Astrocyte of the spinal cord (primary cell): Measurements from ENCODE around the gene PLEKHO2.
"Not testable (repeated sequence)": the region's sequence is repeated elsewhere in the genome, so short reads cannot be mapped to it uniquely, and the experiment has no call there.

Experiments used
- DNase-seq: peaks from one replicate; pipeline ENCODE4 v3.0.0; 2011; ENCODE audit warnings: low read depth, low spot score
- H3K4me3 ChIP-seq: 2 replicates; pipeline ENCODE4 v1.5.1; 2011; ENCODE audit warnings: low read depth, mild to moderate bottlenecking, low read length, moderate library complexity
- in situ Hi-C: cut with HindIII; loops from 2 replicates; pipeline ENCODE4 v1.10.0; 2017; ENCODE audit warnings: low sequenced_read_pairs
- TF ChIP-seq, protein P1 (sequence below): IDR thresholded peaks from 2 replicates; pipeline ENCODE4 v1.5.1; 2012; ENCODE audit warnings: low read depth, mild to moderate bottlenecking, low read length, inconsistent platforms

The PLEKHO2 gene

DNA sequence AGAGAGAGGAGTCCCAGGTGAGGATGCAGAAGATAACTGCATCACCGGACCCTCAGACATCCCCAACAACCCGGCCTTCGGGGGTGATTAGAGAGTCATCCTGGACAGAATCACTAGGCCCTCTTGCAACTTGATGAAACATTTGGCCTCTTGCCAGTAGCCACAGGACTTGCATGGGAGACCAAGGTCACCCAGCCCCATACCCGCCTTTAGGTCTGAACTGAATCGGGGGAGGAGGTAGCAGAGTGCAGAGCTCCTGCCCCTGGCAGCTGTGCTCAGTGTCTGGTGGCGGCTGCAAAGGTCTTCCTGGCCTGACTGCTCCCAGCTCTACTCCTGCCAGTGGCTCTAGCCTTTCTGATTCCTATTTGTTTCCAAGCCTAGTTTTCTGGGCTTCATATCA, 28.6 kb upstream of the PLEKHO2 start:
- TF ChIP-seq, protein P1, sequence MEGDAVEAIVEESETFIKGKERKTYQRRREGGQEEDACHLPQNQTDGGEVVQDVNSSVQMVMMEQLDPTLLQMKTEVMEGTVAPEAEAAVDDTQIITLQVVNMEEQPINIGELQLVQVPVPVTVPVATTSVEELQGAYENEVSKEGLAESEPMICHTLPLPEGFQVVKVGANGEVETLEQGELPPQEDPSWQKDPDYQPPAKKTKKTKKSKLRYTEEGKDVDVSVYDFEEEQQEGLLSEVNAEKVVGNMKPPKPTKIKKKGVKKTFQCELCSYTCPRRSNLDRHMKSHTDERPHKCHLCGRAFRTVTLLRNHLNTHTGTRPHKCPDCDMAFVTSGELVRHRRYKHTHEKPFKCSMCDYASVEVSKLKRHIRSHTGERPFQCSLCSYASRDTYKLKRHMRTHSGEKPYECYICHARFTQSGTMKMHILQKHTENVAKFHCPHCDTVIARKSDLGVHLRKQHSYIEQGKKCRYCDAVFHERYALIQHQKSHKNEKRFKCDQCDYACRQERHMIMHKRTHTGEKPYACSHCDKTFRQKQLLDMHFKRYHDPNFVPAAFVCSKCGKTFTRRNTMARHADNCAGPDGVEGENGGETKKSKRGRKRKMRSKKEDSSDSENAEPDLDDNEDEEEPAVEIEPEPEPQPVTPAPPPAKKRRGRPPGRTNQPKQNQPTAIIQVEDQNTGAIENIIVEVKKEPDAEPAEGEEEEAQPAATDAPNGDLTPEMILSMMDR, result no peak
- in situ Hi-C loops, result no loop called here
- no peak overlapping the region for H3K4me3 ChIP-seq
- DNase-seq, result peak; percentile 23

DNA sequence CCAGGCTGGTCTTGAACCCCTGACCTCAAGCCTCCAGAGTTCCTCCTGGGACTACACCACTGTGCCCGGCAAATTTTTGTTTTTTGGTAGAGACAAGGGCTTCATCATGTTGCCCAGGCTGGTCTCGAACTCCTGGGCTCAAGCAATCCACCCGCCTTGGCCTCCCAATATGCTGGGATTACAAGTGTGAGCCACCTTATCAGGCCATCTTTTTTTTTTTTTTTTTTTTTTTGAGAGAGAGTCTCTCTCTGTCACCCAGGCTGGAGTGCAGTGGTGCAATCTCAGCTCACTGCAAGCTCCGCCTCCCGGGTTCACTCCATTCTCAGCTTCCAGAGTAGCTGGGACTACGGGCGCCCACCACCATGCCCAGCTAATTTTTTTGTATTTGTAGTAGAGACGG, 27.4 kb upstream of the PLEKHO2 start:
- in situ Hi-C loops, H3K4me3 ChIP-seq, DNase-seq: not testable (repeated sequence)

DNA sequence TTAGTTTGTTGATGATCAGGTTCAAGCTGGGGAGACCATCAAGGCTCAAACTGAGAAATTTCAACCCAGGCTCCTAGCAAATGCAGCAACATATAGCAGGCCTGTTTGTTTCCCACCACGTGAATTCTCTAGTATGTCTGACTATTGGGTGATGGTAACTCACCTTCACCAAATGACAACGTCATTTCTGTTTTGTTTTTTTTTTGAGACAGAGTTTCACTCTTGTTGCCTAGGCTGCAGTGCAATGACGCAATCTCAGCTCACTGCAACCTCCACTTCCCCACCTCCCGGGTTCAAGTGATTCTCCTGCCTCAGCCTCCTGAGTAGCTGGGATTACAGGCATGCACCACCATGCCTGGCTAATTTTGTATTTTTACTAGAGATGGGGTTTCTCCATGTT, 26.8 kb upstream of the PLEKHO2 start:
- in situ Hi-C loops, result not testable (repeated sequence)

DNA sequence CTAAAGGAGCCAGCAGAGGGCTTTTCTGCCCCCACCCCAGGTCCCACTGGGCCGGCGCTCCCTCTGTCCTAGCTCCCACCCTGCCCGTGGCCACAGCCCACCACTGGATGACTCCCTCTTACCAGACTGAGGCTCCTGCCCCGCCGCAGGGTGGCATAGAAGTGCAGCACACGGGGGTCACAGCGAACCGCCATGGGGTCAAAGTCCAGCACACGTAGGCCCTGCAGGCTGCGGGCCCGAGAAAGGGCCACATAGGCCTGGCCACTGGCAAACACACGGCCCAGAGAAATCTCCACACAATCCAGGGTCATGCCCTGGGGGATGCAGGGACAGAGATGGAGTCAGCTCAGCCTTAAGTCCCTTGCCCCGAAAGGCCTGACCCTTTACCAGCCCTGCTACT, 25.3 kb upstream of the PLEKHO2 start:
- in situ Hi-C loops, result no loop called here
- H3K4me3 ChIP-seq, result no peak overlapping the region

More for the DNA sequence above, 26.8 kb upstream of the PLEKHO2 start:
- H3K4me3 ChIP-seq, DNase-seq: not testable (repeated sequence)

DNA sequence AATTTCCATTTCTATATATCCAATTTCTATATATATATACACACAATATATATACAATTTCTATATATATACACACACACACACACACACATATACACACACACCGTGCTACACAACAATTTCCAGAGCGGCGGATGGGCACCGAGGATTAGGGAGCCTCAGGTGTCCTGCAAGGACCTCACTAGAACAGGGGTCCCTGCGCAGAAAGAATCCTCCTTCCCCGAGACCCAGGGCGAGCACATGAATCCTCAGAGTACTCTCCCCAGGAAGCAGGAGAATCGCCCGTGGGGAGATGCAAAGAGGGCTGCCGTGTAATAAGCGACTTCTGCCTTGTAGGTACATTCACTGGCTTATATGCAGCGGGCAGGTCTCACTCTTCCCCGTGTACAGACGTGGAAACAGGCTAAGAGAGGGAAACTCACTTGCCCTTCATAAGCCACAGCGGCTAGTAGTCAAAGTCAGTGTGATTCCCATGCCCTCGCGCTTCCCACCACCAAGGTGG, 16.7 kb upstream of the PLEKHO2 start:
- in situ Hi-C loops, result no loop called here
- peak overlapping the region; percentile 70 for H3K4me3 ChIP-seq
- DNase-seq, result no peak
- TF ChIP-seq, protein P1, result no peak

More for the DNA sequence above, 25.3 kb upstream of the PLEKHO2 start:
- DNase-seq, result no peak
- TF ChIP-seq, protein P1, result no peak

DNA sequence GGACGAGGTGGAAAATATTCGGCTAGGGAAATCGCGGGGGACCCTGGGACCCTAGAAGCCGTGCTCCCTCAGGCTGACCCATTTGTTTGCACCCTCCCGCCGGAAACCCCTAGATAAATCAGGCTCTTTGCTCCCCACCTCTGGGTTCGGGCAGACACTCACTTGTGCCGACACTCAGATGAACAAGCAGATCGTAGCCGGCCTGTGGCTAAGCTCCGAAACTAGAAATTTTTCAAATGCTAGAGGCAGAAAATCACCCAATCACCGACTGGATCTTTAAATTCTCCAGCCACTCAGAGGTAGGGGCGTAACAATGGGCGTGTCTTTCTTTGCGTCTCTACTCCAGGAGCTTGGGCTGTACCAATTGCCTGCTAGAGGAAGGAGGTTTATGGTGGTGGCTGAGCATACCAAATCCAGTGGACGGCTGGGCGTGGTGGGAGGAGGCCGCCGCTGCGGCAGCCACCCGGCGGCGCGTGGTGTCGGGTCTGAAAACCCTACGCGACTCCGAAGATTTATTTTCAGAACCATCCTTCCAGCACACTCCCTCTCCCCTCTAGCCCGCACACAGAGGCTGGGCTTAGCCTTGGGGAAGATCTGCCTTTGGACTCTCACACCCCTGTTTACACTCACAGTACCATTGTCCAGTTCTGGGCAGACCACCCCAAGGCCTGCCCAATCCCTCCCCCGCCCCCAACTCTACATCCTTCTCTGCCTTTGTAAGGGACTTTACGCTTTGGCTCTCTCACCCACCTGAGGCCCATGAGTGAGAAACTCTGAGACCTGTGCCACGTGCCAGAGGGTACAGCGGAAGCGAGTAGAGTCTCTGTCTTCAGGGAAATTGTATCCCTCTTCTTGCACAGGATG, 16.1 kb upstream of the PLEKHO2 start, which contains the start of gene PIF1:
Gene PIF1, minus strand, starts transcription at position 217 of the 864 bp plus-strand sequence. CDS start 1,312 bp downstream, outside the sequence.
- TF ChIP-seq, protein P1, result no peak
- in situ Hi-C loops, result no loop called here
- DNase-seq, result peak; percentile 99
- peak within 1 kb of the TSS; percentile 70 for H3K4me3 ChIP-seq

DNA sequence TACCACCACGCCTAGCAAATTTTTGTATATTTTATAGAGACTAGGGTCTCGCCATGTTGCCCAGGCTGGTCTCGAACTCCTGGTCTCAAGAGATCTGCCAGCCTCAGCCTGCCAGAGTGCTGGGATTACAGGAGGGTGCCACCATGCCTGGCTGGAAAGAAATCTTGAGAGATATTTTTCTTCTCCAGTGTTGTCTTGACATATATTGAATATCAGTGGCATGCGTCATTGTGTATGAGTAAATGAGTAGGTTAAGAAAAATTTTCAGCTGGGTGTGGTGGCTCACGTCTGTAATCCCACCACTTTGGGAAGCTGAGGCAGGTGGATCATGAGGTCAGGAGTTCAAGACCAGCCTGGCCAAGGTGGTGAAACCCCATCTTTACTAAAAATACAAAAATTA, 12.7 kb upstream of the PLEKHO2 start:
- TF ChIP-seq, protein P1, result no peak
- DNase-seq, result no peak
- in situ Hi-C loops, result no loop called here
- H3K4me3 ChIP-seq, result no peak overlapping the region
